ENCODE data around the gene SIPA1.

GRCh38 chr11:65591939-65592857, 45.7 kb upstream of the SIPA1 start:
- TF ChIP-seq EP300 (IDR thresholded peaks at IDR 0.05) (no peak), POLR2A (IDR thresholded peaks at IDR 0.05) (no peak)
- TF ChIP-seq, protein P1, sequence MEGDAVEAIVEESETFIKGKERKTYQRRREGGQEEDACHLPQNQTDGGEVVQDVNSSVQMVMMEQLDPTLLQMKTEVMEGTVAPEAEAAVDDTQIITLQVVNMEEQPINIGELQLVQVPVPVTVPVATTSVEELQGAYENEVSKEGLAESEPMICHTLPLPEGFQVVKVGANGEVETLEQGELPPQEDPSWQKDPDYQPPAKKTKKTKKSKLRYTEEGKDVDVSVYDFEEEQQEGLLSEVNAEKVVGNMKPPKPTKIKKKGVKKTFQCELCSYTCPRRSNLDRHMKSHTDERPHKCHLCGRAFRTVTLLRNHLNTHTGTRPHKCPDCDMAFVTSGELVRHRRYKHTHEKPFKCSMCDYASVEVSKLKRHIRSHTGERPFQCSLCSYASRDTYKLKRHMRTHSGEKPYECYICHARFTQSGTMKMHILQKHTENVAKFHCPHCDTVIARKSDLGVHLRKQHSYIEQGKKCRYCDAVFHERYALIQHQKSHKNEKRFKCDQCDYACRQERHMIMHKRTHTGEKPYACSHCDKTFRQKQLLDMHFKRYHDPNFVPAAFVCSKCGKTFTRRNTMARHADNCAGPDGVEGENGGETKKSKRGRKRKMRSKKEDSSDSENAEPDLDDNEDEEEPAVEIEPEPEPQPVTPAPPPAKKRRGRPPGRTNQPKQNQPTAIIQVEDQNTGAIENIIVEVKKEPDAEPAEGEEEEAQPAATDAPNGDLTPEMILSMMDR (IDR thresholded peaks at IDR 0.05) = no peak

Data from ovary (tissue), 3 donors.